Measurements from ENCODE around the gene DVL2.

- TF ChIP-seq CTCF (IDR thresholded peaks at IDR 0.05) (no peak), POLR2A (IDR thresholded peaks at IDR 0.05) (no peak)
These were observed 27.0 kb downstream of the DVL2 start for GRCh38 chr17:7207120-7208001.

All from lower leg skin (tissue), 3 donors.